ENCODE data around the gene RSBN1L.

RSBN1L gene

DNA sequence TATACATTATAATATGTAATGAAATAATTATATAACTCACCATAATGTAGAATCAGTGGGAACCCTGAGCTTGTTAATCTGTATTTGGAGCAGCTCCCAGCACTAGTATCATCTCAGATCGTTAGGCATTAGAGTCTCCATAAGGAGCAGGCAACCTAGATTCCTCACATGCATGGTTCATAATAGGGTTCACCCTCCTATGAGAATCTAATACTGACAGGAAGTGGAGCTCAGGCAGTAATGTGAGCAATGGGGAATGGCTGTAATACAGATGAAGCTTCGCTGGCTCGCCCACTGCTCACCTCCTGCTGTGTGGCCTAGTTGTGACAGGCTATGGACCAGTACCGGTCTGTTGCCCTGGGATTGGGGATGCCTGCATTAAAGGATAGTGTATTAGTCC is 49.5 kb downstream of the RSBN1L start:
- Histone ChIP-seq H3K4me1 (ENCODE audit: control insufficient read depth, low read depth, low read length) (no peaks in the 10 kb centered on the region), H3K23ac (ENCODE audit: low read length) (no peak overlapping the region), H3K36me3 (ENCODE audit: control insufficient read depth, insufficient read depth, low read length) (no peaks in the 10 kb centered on the region), H4K5ac (ENCODE audit: low read length) (no peak overlapping the region), H3K4ac (ENCODE audit: low read depth, low read length) (no peak overlapping the region), H3K4me2 (ENCODE audit: low read length) (no peak overlapping the region), H3K79me1 (ENCODE audit: low read length) (peaks cover 1% of the 10 kb centered on the region), H3K27ac (ENCODE audit: low read depth, low read length) (no peak overlapping the region), H2AK5ac (ENCODE audit: low read length) (no peak overlapping the region), H3K4me3 (ENCODE audit: low read length) (no peak overlapping the region), H4K8ac (ENCODE audit: low read depth, low read length) (no peak overlapping the region), H2BK120ac (ENCODE audit: low read depth, low read length) (no peak overlapping the region), H3K9ac (ENCODE audit: low read length) (no peak overlapping the region), H3K27me3 (ENCODE audit: insufficient read depth, low read length, poor library complexity) (no peaks in the 10 kb centered on the region), H3K18ac (ENCODE audit: low read length) (no peak overlapping the region), H2BK15ac (replicated peaks; ENCODE audit: low read depth) (no peak overlapping the region), H2BK5ac (ENCODE audit: low read length) (no peak overlapping the region), H3K79me2 (ENCODE audit: control insufficient read depth, insufficient read depth, low read length) (no peaks in the 10 kb centered on the region), H3K56ac (ENCODE audit: low read length) (no peak overlapping the region)
- no CpG with 5 or more reads among the region's 4 CpGs for WGBS (ENCODE audit: extremely low coverage, insufficient coverage, low lambda C conversion rate)
- no peak for DNase-seq

GRCh38 chr7:77746164-77746823 is 50.0 kb downstream of the RSBN1L start:
- H3K4me1 ChIP-seq (ENCODE audit: control insufficient read depth, low read depth, low read length), result no peaks in the 10 kb centered on the region
- no peak overlapping the region for H2BK15ac ChIP-seq (replicated peaks; ENCODE audit: low read depth)
- DNase-seq, result no peak
- no peaks in the 10 kb centered on the region for H3K36me3 ChIP-seq (ENCODE audit: control insufficient read depth, insufficient read depth, low read length)
- WGBS (ENCODE audit: extremely low coverage, insufficient coverage, low lambda C conversion rate), result no CpG with 5 or more reads among the region's 6 CpGs
- no peak overlapping the region for H4K5ac ChIP-seq (ENCODE audit: low read length)
- no peak overlapping the region for H3K27ac ChIP-seq (ENCODE audit: low read depth, low read length)
- H4K8ac ChIP-seq (ENCODE audit: low read depth, low read length), result no peak overlapping the region
- no peak overlapping the region for H3K4me3 ChIP-seq (ENCODE audit: low read length)
- peaks cover 1% of the 10 kb centered on the region for H3K79me1 ChIP-seq (ENCODE audit: low read length)
- H3K18ac ChIP-seq (ENCODE audit: low read length), result no peak overlapping the region
- no peak overlapping the region for H3K9ac ChIP-seq (ENCODE audit: low read length)
- H3K4me2 ChIP-seq (ENCODE audit: low read length), result no peak overlapping the region
- no peak overlapping the region for H3K23ac ChIP-seq (ENCODE audit: low read length)
- H3K4ac ChIP-seq (ENCODE audit: low read depth, low read length), result no peak overlapping the region
- no peak overlapping the region for H2BK5ac ChIP-seq (ENCODE audit: low read length)
- H3K56ac ChIP-seq (ENCODE audit: low read length), result no peak overlapping the region
- H2BK120ac ChIP-seq (ENCODE audit: low read depth, low read length), result no peak overlapping the region
- H3K79me2 ChIP-seq (ENCODE audit: control insufficient read depth, insufficient read depth, low read length), result no peaks in the 10 kb centered on the region
- no peak overlapping the region for H2AK5ac ChIP-seq (ENCODE audit: low read length)
- H3K27me3 ChIP-seq (ENCODE audit: insufficient read depth, low read length, poor library complexity), result no peaks in the 10 kb centered on the region

DNA sequence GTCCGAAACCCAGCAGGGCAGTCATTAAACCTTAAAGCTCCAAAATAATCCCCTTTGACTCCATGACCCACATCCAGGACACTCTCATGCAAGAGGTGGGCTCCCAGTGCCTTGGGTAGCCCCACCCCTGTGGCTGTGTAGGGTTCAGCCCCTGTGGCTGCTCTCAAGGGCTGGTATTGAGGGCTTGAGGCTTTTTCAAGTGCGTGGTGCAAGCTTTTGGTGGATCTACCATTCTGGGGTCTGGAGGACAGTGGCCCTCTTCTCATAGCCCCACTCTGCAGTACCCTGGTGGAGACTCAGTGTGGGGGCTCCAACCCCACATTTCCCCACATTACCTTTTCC is 50.5 kb downstream of the RSBN1L start:
- Histone ChIP-seq H3K23ac (ENCODE audit: low read length) (no peak overlapping the region), H3K27ac (ENCODE audit: low read depth, low read length) (no peak overlapping the region), H3K4me2 (ENCODE audit: low read length) (no peak overlapping the region), H2BK5ac (ENCODE audit: low read length) (no peak overlapping the region), H3K79me1 (ENCODE audit: low read length) (peaks cover 1% of the 10 kb centered on the region), H4K8ac (ENCODE audit: low read depth, low read length) (no peak overlapping the region), H3K79me2 (ENCODE audit: control insufficient read depth, insufficient read depth, low read length) (no peaks in the 10 kb centered on the region), H3K9ac (ENCODE audit: low read length) (no peak overlapping the region), H3K36me3 (ENCODE audit: control insufficient read depth, insufficient read depth, low read length) (no peaks in the 10 kb centered on the region), H3K56ac (ENCODE audit: low read length) (no peak overlapping the region), H3K18ac (ENCODE audit: low read length) (no peak overlapping the region), H3K4me3 (ENCODE audit: low read length) (no peak overlapping the region), H2BK15ac (replicated peaks; ENCODE audit: low read depth) (no peak overlapping the region), H3K4ac (ENCODE audit: low read depth, low read length) (no peak overlapping the region), H3K4me1 (ENCODE audit: control insufficient read depth, low read depth, low read length) (no peaks in the 10 kb centered on the region), H2AK5ac (ENCODE audit: low read length) (no peak overlapping the region), H3K27me3 (ENCODE audit: insufficient read depth, low read length, poor library complexity) (no peaks in the 10 kb centered on the region), H2BK120ac (ENCODE audit: low read depth, low read length) (no peak overlapping the region), H4K5ac (ENCODE audit: low read length) (no peak overlapping the region)
- WGBS (ENCODE audit: extremely low coverage, insufficient coverage, low lambda C conversion rate), result no CpG with 5 or more reads among the region's 2 CpGs
- DNase-seq, result no peak

GRCh38 chr7:77747178-77747577 is 50.9 kb downstream of the RSBN1L start:
- Histone ChIP-seq H3K18ac (ENCODE audit: low read length) (no peak overlapping the region), H4K5ac (ENCODE audit: low read length) (no peak overlapping the region), H3K23ac (ENCODE audit: low read length) (no peak overlapping the region), H4K8ac (ENCODE audit: low read depth, low read length) (no peak overlapping the region), H3K27me3 (ENCODE audit: insufficient read depth, low read length, poor library complexity) (no peaks in the 10 kb centered on the region), H3K36me3 (ENCODE audit: control insufficient read depth, insufficient read depth, low read length) (no peaks in the 10 kb centered on the region), H3K27ac (ENCODE audit: low read depth, low read length) (no peak overlapping the region), H3K79me2 (ENCODE audit: control insufficient read depth, insufficient read depth, low read length) (no peaks in the 10 kb centered on the region), H2BK5ac (ENCODE audit: low read length) (no peak overlapping the region), H3K4me3 (ENCODE audit: low read length) (no peak overlapping the region), H3K56ac (ENCODE audit: low read length) (no peak overlapping the region), H2AK5ac (ENCODE audit: low read length) (no peak overlapping the region), H3K4ac (ENCODE audit: low read depth, low read length) (no peak overlapping the region), H3K4me2 (ENCODE audit: low read length) (no peak overlapping the region), H2BK15ac (replicated peaks; ENCODE audit: low read depth) (no peak overlapping the region), H2BK120ac (ENCODE audit: low read depth, low read length) (no peak overlapping the region), H3K79me1 (ENCODE audit: low read length) (peaks cover 1% of the 10 kb centered on the region), H3K4me1 (ENCODE audit: control insufficient read depth, low read depth, low read length) (no peaks in the 10 kb centered on the region), H3K9ac (ENCODE audit: low read length) (no peak overlapping the region)
- no peak for DNase-seq
- WGBS (ENCODE audit: extremely low coverage, insufficient coverage, low lambda C conversion rate), result no CpG with 5 or more reads among the region's 2 CpGs

DNA sequence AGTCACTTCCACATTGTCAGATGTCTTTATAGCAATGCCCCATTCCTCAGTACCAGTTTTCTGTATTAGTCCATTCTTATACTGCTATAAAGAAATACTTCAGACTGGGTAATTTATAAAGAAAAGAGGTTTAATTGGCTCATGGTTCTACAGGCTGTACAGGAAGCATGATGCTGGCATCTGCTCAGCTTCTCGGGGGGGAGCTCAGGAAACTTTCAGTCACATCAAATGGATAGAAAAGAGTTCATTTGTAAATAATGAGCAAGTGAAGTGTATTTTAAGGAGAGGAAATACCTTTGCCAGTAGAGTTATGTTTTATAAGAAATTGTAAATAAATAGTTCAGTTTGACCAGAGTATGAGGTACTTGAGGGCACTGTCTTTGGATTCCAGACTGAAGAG is 51.5 kb downstream of the RSBN1L start:
- Histone ChIP-seq H3K36me3 (ENCODE audit: control insufficient read depth, insufficient read depth, low read length) (no peaks in the 10 kb centered on the region), H3K4me1 (ENCODE audit: control insufficient read depth, low read depth, low read length) (no peaks in the 10 kb centered on the region), H3K4me2 (ENCODE audit: low read length) (no peak overlapping the region), H2BK15ac (replicated peaks; ENCODE audit: low read depth) (no peak overlapping the region), H3K79me2 (ENCODE audit: control insufficient read depth, insufficient read depth, low read length) (no peaks in the 10 kb centered on the region), H3K4ac (ENCODE audit: low read depth, low read length) (no peak overlapping the region), H2BK120ac (ENCODE audit: low read depth, low read length) (no peak overlapping the region), H2BK5ac (ENCODE audit: low read length) (no peak overlapping the region), H3K23ac (ENCODE audit: low read length) (no peak overlapping the region), H3K79me1 (ENCODE audit: low read length) (peaks cover 1% of the 10 kb centered on the region), H3K4me3 (ENCODE audit: low read length) (no peak overlapping the region), H3K18ac (ENCODE audit: low read length) (no peak overlapping the region), H3K27ac (ENCODE audit: low read depth, low read length) (no peak overlapping the region), H3K56ac (ENCODE audit: low read length) (no peak overlapping the region), H3K9ac (ENCODE audit: low read length) (no peak overlapping the region), H3K27me3 (ENCODE audit: insufficient read depth, low read length, poor library complexity) (no peaks in the 10 kb centered on the region), H4K5ac (ENCODE audit: low read length) (no peak overlapping the region), H4K8ac (ENCODE audit: low read depth, low read length) (no peak overlapping the region), H2AK5ac (ENCODE audit: low read length) (no peak overlapping the region)
- WGBS (ENCODE audit: extremely low coverage, insufficient coverage, low lambda C conversion rate), result no CpG with 5 or more reads among the region's 1 CpG
- no peak for DNase-seq

GRCh38 chr7:77752016-77752415 is 55.8 kb downstream of the RSBN1L start:
- Histone ChIP-seq H3K4me2 (ENCODE audit: low read length) (no peak overlapping the region), H3K27ac (ENCODE audit: low read depth, low read length) (no peak overlapping the region), H4K5ac (ENCODE audit: low read length) (no peak overlapping the region), H2BK120ac (ENCODE audit: low read depth, low read length) (no peak overlapping the region), H3K79me1 (ENCODE audit: low read length) (no peaks in the 10 kb centered on the region), H3K56ac (ENCODE audit: low read length) (no peak overlapping the region), H3K18ac (ENCODE audit: low read length) (no peak overlapping the region), H3K4ac (ENCODE audit: low read depth, low read length) (no peak overlapping the region), H3K4me3 (ENCODE audit: low read length) (no peak overlapping the region), H3K36me3 (ENCODE audit: control insufficient read depth, insufficient read depth, low read length) (no peaks in the 10 kb centered on the region), H2BK15ac (replicated peaks; ENCODE audit: low read depth) (no peak overlapping the region), H3K9ac (ENCODE audit: low read length) (no peak overlapping the region), H2BK5ac (ENCODE audit: low read length) (no peak overlapping the region), H3K23ac (ENCODE audit: low read length) (no peak overlapping the region), H2AK5ac (ENCODE audit: low read length) (no peak overlapping the region), H3K4me1 (ENCODE audit: control insufficient read depth, low read depth, low read length) (no peaks in the 10 kb centered on the region), H3K27me3 (ENCODE audit: insufficient read depth, low read length, poor library complexity) (no peaks in the 10 kb centered on the region), H3K79me2 (ENCODE audit: control insufficient read depth, insufficient read depth, low read length) (no peaks in the 10 kb centered on the region), H4K8ac (ENCODE audit: low read depth, low read length) (no peak overlapping the region)
- DNase-seq, result no peak
- WGBS (ENCODE audit: extremely low coverage, insufficient coverage, low lambda C conversion rate), result no CpG with 5 or more reads among the region's 2 CpGs
